ENCODE results near the gene GJC3.
"Not testable (repeated sequence)": the region's sequence is repeated elsewhere in the genome, so short reads cannot be mapped to it uniquely, and the experiment has no call there.

Gene GJC3

DNA sequence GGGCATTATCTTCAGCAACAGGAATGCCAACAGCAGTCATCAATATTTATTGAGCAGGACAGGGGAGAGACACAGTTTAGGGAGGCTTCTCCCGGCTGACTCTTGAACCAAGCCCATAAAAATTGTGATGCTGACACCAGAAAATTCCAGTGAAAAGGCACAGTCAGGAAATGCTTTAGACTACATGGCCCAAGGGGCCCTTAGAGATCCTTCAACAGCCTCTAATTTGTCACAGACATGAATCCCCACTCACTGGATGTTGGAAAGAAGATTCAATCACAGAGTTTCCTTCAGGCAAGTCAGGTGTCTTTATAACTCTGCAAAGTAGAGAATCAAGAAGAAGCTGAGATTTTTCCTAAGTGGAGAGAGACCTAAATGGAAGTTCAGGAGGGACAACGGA lies 1.2 kb downstream of the GJC3 start:
- DNase-seq: no peak

DNA sequence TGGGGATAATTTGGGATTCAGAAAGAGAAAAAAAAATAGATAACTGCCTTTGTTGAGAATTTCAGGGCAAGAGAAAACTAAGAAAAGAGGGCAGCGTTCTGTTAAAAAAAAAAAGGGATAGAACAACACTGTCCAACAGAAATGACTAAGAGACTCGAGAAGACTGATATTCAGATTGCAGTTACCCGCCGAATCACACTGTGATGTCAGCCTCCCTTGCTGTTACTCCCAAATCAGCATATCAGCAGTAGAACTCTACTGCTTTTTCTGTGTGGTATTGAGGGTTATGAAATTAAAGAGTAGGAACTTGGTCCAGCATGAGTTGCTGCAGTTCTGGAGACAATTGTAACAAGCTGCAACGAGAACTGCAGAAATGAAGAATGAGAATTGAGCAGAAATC lies 1.9 kb downstream of the GJC3 start:
- DNase-seq: no peak

DNA sequence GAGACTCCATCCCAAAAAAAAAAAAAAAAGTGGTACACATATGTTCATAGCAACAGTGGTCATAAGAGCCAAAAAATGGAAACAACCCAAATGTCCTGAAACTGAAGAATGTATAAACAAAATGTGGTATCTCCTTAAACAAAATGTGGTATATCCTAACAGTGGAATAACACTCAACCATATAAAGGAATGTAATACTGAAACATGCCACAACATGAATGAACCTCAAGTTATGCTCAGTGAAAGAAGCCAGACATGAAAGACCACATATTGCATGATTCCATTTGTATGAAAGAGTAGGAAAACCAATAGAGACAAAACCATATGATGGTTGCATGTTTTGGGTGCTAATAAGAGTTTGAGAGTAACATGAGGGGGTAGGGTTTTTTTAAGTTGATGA lies 3.1 kb downstream of the GJC3 start:
- no peak for DNase-seq

DNA sequence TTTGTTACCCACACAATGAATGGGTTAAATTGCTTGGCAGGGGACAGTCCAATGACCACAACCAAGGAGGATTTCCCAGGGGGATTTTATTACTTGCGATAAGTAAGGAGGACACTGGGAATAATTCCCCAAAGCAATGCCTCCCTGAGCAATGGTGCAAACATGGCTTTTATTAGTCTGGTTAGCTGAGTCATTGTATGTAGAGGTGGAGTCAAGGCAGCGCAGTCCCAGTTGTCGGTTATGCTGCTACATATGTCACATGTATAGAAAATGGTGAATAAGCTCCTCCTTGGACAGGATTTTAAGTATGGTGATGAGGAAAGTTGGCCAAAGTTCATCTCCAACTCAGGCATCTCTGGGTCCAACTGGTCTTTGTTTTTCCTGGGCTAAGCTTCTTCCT lies 6.2 kb downstream of the GJC3 start:
- no peak for DNase-seq

- no peak for DNase-seq
Observed at GRCh38 chr7:99920149-99920548, 9.3 kb downstream of the GJC3 start.

GRCh38 chr7:99919814-99920112 lies 9.7 kb downstream of the GJC3 start:
- no peak for DNase-seq

DNA sequence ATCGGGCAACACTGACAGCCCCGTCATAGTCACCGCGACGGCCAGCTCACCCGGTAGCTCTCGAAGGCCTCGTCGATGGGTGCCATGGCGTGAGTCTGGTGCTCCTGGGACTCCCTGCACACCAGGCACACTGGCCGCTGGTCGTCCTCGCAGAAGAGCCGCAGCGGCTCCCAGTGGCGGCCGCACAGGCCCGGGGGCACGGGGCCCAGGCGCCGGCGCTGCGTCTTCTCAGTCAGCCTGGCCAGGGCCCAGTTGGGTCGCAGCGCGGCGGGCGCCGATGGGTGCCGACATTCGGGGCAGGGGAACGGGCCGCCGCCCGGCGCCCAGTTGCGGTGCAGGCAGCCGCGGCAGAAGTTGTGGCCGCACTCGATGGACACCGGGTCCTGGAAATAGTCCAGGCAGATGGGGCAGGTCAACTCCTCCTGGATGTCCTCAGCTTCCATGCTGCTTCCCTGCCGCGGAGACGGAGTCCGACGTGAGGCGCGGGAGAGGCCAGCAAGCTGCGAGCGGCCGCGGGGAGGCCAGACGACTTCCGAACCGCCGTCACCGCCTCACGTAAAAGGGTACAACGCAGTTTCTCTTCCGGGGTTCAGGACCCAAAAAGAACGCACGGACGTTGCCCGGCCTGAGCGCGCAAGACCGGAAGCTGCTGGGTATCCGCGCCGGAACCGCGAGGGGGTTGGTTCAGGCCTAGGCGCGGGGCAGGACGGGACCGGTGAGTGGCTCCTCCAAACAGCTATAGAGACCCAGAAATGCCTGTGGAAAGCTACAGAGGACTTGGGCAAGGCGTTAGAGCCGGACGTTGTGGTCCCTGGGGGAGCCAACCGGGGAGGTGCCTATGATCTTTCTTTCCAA lies 10.2 kb downstream of the GJC3 start, which contains the start of gene TRIM4:
Gene TRIM4 (minus strand): TSS at position 572 of the 855 bp plus-strand sequence. CDS start 129 bp downstream, at position 443.
- DNase-seq: peak; percentile 95

- DNase-seq: no peak
Observed at GRCh38 chr7:99910976-99911375, 18.4 kb downstream of the GJC3 start.

DNA sequence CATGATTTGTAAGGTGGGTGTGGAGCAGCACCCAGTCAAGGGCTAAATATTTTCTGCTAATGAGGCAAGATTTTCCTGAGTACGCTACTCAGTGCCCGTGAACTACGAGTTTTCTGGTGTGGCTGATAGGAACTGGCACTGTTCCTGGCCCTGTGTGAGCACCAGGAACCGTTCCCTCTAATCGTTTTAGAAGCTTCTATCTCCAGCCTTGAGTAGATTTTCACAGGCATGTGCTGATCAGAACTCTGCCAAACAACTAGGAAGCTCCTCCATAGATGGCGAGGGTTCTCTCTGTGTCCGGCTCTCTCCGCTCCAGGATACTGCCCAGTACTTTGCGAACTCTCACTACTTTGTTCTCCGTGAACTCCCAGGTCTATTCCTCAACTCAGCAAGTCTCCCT lies 27.8 kb downstream of the GJC3 start:
- DNase-seq: no peak

- no peak for DNase-seq
Observed at GRCh38 chr7:99899830-99900519, 29.4 kb downstream of the GJC3 start.

- no peak for DNase-seq
Observed at GRCh38 chr7:99898836-99899235, 30.6 kb downstream of the GJC3 start.

DNA sequence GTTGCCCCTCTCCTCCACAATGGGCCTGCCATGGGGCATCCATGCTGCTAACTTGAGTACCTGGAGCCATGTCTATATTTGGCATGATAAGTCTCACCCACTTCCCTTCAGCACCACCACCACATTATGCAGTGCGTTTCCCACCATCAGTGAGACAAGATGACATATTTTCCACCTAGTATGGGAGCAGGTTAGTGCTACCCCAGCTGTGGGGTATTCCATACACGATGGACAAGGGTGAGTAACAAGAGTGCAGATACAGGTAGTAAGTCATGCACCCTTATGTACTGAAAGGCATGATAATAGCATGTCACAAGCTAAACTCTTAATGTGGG lies 31.4 kb downstream of the GJC3 start:
- no peak for DNase-seq

- no peak for DNase-seq
Observed at GRCh38 chr7:99897322-99898022, 31.9 kb downstream of the GJC3 start.

- DNase-seq: no peak
Observed at GRCh38 chr7:99894738-99895137, 34.7 kb downstream of the GJC3 start.

GRCh38 chr7:99893280-99893679 lies 36.1 kb downstream of the GJC3 start:
- no peak for DNase-seq

- DNase-seq: not testable (repeated sequence)
Observed at GRCh38 chr7:99890348-99890747, 39.1 kb downstream of the GJC3 start.

DNA sequence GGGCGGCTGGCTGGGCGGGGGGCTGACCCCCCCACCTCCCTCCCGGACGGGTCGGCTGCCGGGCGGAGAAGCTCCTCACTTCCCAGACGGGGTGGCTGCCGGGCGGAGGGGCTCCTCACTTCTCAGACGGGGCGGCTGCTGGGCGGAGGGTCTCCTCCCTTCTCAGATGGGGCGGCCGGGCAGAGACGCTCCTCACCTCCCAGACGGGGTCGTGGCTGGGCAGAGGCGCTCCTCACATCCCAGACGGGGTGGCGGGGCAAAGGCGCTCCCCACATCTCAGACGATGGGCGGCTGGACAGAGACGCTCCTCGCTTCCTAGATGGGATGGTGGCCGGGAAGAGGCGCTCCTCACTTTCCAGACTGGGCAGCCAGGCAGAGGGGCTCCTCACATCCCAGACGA lies 41.1 kb downstream of the GJC3 start:
- DNase-seq: not testable (repeated sequence)

- no peak for DNase-seq
Observed at GRCh38 chr7:99881370-99881769, 48.0 kb downstream of the GJC3 start.

GRCh38 chr7:99876933-99877332 lies 52.5 kb downstream of the GJC3 start, which contains the start of gene OR2AE1:
TSS of gene OR2AE1 (minus strand) at chr7:99877033. CDS start at chr7:99877033, 0 bp downstream.
- no peak for DNase-seq

DNA sequence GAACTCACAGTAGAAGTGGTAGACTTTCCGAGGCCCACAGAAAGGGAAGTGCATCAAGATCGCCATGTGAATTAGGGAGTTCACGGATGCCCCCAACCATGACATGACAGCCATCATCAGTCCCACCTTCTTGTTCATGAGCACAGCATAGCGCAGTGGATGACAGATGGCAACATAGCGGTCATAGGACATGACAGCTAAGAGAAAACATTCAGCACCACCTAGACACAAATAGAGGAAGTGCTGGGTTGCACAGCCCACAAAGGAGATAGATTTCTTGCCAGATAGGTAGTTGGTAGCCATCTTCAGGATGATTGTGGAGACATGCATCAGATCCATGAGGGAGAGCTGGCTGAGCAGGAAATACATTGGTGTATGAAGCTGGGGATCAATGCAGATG lies 52.9 kb downstream of the GJC3 start:
- DNase-seq: no peak

All from NK-92 treated with Interleukin-12 subunit alpha and Interleukin-12 subunit beta, amount 100 ng/mL, for 24 hours (cell line).